Vagina (tissue), 2 donors: ENCODE results near the gene ACTA2.

Experiments
- CTCF ChIP-seq, 3 experiments: fragments of 450-650 bp in 2 of 3; fragments of 200-600 bp in 1 of 3; sonication (generic) in 1 of 3; IDR thresholded peaks; one replicate each; pipeline ENCODE4 v1.5.1; 2017 to 2019; ENCODE audit warnings: antibody characterized with exemption in 3 of 3, mild to moderate bottlenecking in 2 of 3, moderate library complexity in 2 of 3
- POLR2AphosphoS5 ChIP-seq, 2 donors: sonication (generic); formaldehyde crosslinking; IDR thresholded peaks; one replicate each; pipeline ENCODE4 v1.9.0; 2017; ENCODE audit warnings: antibody characterized with exemption in 2 of 2, mild to moderate bottlenecking in 2 of 2, low read depth in 1 of 2; ENCODE audit not compliant: insufficient read depth in 1 of 2

DNA sequence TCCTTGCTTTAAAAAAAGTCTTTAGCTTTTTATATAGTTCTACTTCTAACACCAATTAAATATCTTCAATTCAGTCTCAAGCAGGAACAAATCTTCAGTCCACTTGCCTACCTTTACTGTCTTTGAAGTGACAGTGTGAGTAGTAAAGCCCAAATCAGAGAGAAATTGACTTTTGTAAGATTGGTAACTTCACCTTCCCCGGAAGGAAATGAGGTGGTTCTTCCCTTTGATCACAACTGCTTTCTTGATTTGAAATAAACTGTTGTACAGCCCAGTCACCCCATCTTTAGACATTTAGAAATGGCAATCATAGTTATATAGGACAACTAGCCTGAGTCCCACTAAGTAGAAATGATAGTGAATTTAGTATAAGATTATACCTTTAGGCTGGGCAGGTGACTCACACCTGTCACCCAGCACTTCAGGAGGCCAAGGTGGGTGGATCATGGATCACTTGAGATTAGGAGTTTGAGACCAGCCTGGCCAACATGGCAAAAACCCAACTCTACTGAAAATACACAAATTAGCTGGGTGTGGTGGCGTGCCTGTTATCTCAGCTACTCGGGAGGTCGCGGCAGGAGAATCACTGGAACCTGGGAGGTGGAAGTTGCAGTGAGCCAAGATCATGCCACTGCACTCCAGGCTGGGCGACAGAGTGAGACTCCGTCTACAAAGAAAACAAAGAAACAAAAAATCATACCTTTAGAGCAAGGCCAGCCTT is 42.7 kb upstream of the ACTA2 start:
- TF ChIP-seq CTCF (IDR thresholded peaks at IDR 0.05) (no peak), POLR2AphosphoS5 (IDR thresholded peaks at IDR 0.05; ENCODE audit: insufficient read depth in 1 of 2, low read depth in 1 of 2) (no peak)
